ENCODE measurements around the gene DNTT.
A peak's percentile ranks its signal among the peaks of the same experiment; 100 is the strongest.

DNA sequence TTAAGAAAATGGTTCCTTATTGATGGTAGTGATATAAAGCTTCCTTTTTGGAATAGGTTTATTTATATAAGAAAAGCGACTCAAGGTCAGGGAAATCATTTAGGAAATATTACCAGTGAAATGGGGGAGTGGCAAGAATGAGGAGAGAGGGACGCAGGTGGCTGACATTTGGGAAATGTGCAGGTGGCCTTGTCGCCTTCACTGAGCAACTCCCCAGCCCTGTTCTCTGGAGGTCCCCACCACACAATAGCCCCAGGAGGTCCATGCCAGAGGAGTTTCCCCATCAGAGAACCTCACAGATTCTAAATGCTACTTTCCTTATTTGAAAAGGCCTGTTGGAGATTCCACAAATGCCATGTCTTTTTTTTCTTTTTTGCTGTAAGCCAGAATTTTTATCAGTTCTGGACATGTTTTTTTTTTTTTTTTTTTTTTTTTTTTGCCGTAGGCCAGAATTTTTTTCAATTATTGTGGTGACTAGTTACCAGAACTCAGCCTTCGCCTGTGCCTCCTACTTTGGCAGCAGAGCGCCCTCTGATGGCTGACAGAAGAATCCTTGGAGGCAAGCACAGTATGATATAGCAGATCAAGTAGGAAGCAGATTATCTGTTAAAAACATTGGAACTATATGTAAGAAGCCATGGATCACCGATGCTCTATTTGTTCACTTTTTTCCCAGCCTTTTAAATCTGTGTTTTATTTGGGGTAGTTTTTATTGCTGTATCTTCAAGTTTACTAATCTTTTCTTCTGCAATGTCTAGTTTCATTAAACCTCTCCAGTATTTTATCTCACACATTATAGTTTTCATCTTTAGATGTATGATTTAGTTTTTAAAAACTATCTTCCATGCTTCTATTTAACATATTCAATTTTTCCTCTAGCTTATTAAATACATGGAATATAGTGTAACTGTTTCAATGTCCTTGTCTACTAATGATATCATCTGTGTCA, 36.0 kb downstream of the DNTT start:
- TF ChIP-seq CTCF (conservative IDR thresholded peaks at IDR 0.05; ENCODE audit: low read length) (peak; percentile 99), EZH2phosphoT487 (IDR thresholded peaks at IDR 0.05; ENCODE audit: borderline replicate concordance, low read depth, low read length) (no peak)

Data from OCI-LY7 (cell line).